Endothelial cell of umbilical vein (primary cell): ENCODE results near the gene ADGRG2. TPM values are rescaled to one million over a fixed set of nuclear protein-coding genes. Genes with fewer than 3 reads are reported as not detected.

Experiments used
- BruUV-seq: library from RNA; stranded (reverse); fragments of 400-500 nt; replicated peaks from 2 replicates; lab custom pipeline; 2021; lab: Mats Ljungman, UMichigan
- CTCF ChIA-PET: fragments of 300-600, 350-600 bp; sonication (Branson Sonifier 250); formaldehyde crosslinking; loops from one replicate; lab custom pipeline; 2021; ENCODE audit warnings: antibody characterized with exemption, inconsistent platforms; lab: Charles Lee
- POLR2A ChIA-PET: fragments of 300-600, 350-600 bp; sonication (Branson Sonifier 250); formaldehyde crosslinking; loops from one replicate; lab custom pipeline; 2021; ENCODE audit warnings: antibody characterized with exemption, inconsistent platforms; lab: Charles Lee
- DNase-seq: peaks from one replicate; pipeline ENCODE4 v3.0.0-alpha.2; 2011; ENCODE audit warnings: low read depth, low spot score
- FAIRE-seq: peaks from 2 replicates; lab custom pipeline; 2011; peaks lifted over from hg19 to GRCh38; lab: Jason Lieb, UNC
- H2AFZ ChIP-seq: 2 replicates; pipeline ENCODE4 v1.6.0; 2012; ENCODE audit warnings: low read depth, low read length, control low read depth, inconsistent platforms
- H3K27ac ChIP-seq: 2 replicates; pipeline ENCODE4 v1.5.1; 2011; ENCODE audit warnings: low read depth, mild to moderate bottlenecking, control low read depth, low read length, moderate library complexity; ENCODE audit not compliant: insufficient read depth
- H3K27me3 ChIP-seq, 2 experiments: 2 replicates each; pipeline versions ENCODE4 v1.6.0 to v1.6.1; 2011; ENCODE audit warnings: low read length in 2 of 2, mixed read lengths in 1 of 2; ENCODE audit not compliant: control insufficient read depth in 2 of 2, insufficient read depth in 2 of 2
- H3K36me3 ChIP-seq, 2 experiments: 2 replicates in 1 of 2; 3 replicates in 1 of 2; pipeline ENCODE4 v1.5.1; 2011; ENCODE audit warnings: low read length in 2 of 2, mild to moderate bottlenecking in 1 of 2, moderate library complexity in 1 of 2; ENCODE audit not compliant: control insufficient read depth in 2 of 2, insufficient read depth in 2 of 2; ENCODE audit errors: extremely low read depth in 1 of 2
- H3K4me1 ChIP-seq: 3 replicates; pipeline ENCODE4 v1.5.1; 2011; ENCODE audit warnings: mild to moderate bottlenecking, low read length; ENCODE audit not compliant: control insufficient read depth, insufficient read depth; ENCODE audit errors: extremely low read depth
- H3K4me2 ChIP-seq: 2 replicates; pipeline ENCODE4 v1.6.1; 2011; ENCODE audit warnings: low read length, control low read depth, mixed read lengths; ENCODE audit not compliant: insufficient read depth
- H3K4me3 ChIP-seq, 3 experiments: fragments of 200-600 bp in 1 of 3; sonication (generic), shearing (Covaris generic) in 1 of 3; replicated peaks in 1 of 3; 2 replicates each; pipeline ENCODE4 v1.5.1; 2011 to 2016; ENCODE audit warnings: control low read depth in 3 of 3, low read length in 3 of 3, mild to moderate bottlenecking in 2 of 3, inconsistent platforms in 1 of 3, low read depth in 1 of 3, moderate library complexity in 1 of 3; ENCODE audit not compliant: insufficient read depth in 1 of 3
- H3K79me2 ChIP-seq: 2 replicates; pipeline ENCODE4 v1.6.0; 2012; ENCODE audit warnings: low read length, inconsistent platforms; ENCODE audit not compliant: control insufficient read depth, insufficient read depth
- H3K9ac ChIP-seq: replicated peaks from 2 replicates; pipeline ENCODE3; 2011; ENCODE audit warnings: low read length, control low read depth; ENCODE audit not compliant: insufficient read depth; ENCODE audit errors: extremely low read depth
- H3K9me1 ChIP-seq: replicated peaks from 3 replicates; pipeline ENCODE4 v1.6.0; 2011; ENCODE audit warnings: mild to moderate bottlenecking, low read length; ENCODE audit not compliant: control insufficient read depth, insufficient read depth; ENCODE audit errors: extremely low read depth
- H3K9me3 ChIP-seq: replicated peaks from 2 replicates; pipeline ENCODE4 v1.5.1; 2012; ENCODE audit warnings: low read length, inconsistent platforms; ENCODE audit not compliant: control insufficient read depth, insufficient read depth
- H4K20me1 ChIP-seq: replicated peaks from 2 replicates; pipeline ENCODE3; 2011; ENCODE audit warnings: mild to moderate bottlenecking, low read length; ENCODE audit not compliant: control insufficient read depth, insufficient read depth; ENCODE audit errors: extremely low read depth
- CTCF ChIP-seq, 2 donors: IDR thresholded peaks; 1 replicate in 1 of 2; 2 replicates in 1 of 2; pipeline ENCODE4 v1.5.1; 2011; ENCODE audit warnings: low read length in 2 of 2, mild to moderate bottlenecking in 2 of 2, moderate library complexity in 2 of 2, control low read depth in 1 of 2, inconsistent platforms in 1 of 2, low read depth in 1 of 2; ENCODE audit not compliant: insufficient read depth in 1 of 2; ENCODE audit errors: extremely low read depth in 1 of 2
- EZH2 ChIP-seq: IDR thresholded peaks from 2 replicates; pipeline ENCODE4 v1.6.1; 2012; ENCODE audit warnings: borderline replicate concordance, low read depth, mild to moderate bottlenecking, moderate library complexity, low read length, inconsistent platforms; ENCODE audit not compliant: severe bottlenecking
- FOS ChIP-seq: IDR thresholded peaks from 2 replicates; pipeline ENCODE4 v1.6.1; 2011; ENCODE audit warnings: mild to moderate bottlenecking, low read length, moderate library complexity, borderline replicate concordance; ENCODE audit not compliant: insufficient read depth
- GATA2 ChIP-seq: IDR thresholded peaks from 2 replicates; pipeline ENCODE4 v1.7.0; 2011; ENCODE audit warnings: low read depth, mild to moderate bottlenecking, moderate library complexity, mixed read lengths, low read length; ENCODE audit not compliant: insufficient read length, insufficient read depth
- JUN ChIP-seq: IDR thresholded peaks from 2 replicates; pipeline ENCODE4 v1.6.1; 2011; ENCODE audit warnings: borderline replicate concordance, low read depth; ENCODE audit not compliant: insufficient read length, insufficient read depth
- MYC ChIP-seq: IDR thresholded peaks from one replicate; pipeline ENCODE4 v1.6.1; 2011; ENCODE audit warnings: mild to moderate bottlenecking, low read depth, low read length
- POLR2A ChIP-seq: IDR thresholded peaks from 2 replicates; pipeline ENCODE4 v1.6.1; 2012; ENCODE audit warnings: low read depth, mild to moderate bottlenecking, control low read depth, low read length
- POLR2AphosphoS5 ChIP-seq: IDR thresholded peaks from 2 replicates; pipeline ENCODE4 v1.6.1; 2012; ENCODE audit warnings: low read depth, mild to moderate bottlenecking, control low read depth, low read length, moderate library complexity; ENCODE audit not compliant: insufficient read depth
- dilution Hi-C: fragments of 300-500 bp; cut with MboI; formaldehyde crosslinking; loops from one replicate; pipeline ENCODE4 v1.15.0; 2019; ENCODE audit warnings: low sequenced_read_pairs; ENCODE audit not compliant: extremely low pct_ligation_motif_present
- intact Hi-C: fragments of 100-400 bp; cut with micrococcal nuclease; formaldehyde crosslinking; loops from one replicate; pipeline ENCODE4 v1.10.0; 2022
- polyA plus RNA-seq, 4 experiments: library from polyadenylated mRNA; depleted of rRNA in 3 of 4; stranded (reverse) in 3 of 4; unstranded in 1 of 4; fragments of >200 nt; gene quantifications; 2 replicates each; pipeline versions ENCODE4 v1.2.1 to v1.2.3, GENCODE V29; 2011 to 2012; ENCODE audit warnings: missing spikeins in 1 of 4
- total RNA-seq: library from RNA; stranded (reverse); gene quantifications from 2 replicates; pipeline ENCODE4 v1.2.3, GENCODE V29; 2021
- TF ChIP-seq, protein P1 (sequence below): IDR thresholded peaks from 2 replicates; pipeline ENCODE4 v1.6.1; 2011; ENCODE audit not compliant: insufficient read depth, insufficient read length

The ADGRG2 gene
- total and polyA plus RNA-seq, 2 donors (not counting 3 experiments of a cell fraction or from before 2014, with no cell fraction given), result not detected

DNA sequence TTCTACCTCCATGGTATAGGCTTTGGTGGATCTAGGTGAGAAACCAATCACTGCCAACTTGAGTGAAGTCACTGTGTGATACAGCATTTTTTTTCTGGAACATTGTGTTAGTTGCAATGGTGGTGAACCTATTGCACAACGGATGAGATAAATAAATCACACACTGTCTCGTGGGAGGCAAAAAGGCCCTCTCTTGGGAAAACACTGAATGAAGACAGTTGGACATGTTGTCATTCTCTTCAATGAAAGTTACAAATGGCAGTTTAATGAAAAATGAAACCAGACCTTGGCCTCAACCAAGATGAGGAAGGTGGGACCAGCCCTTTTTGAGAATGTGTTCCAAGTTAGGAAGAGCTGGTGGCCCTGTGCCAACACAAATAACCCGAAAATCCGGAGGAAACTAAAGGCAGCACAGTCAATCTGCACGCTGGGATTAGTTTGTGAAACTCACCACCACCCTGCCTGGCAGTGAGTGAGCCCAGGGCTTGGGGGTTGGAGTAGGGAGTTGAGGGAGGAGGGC lies 5.4 kb upstream of the ADGRG2 start:
- dilution Hi-C loops (no loop called here), intact Hi-C loops (no loop called here)
- Histone ChIP-seq H4K20me1 (no peaks in the 10 kb centered on the region), H3K9me1 (no peaks in the 10 kb centered on the region), H3K36me3 (no peaks in the 10 kb centered on the region), H3K79me2 (no peaks in the 10 kb centered on the region), H3K27ac (no peak overlapping the region), H2AFZ (no peak overlapping the region), H3K9me3 (no peaks in the 10 kb centered on the region), H3K4me1 (no peaks in the 10 kb centered on the region), H3K4me3 (no peak overlapping the region), H3K4me2 (no peak overlapping the region), H3K9ac (no peak overlapping the region), H3K27me3 (peaks cover 9 to 12% of the 10 kb centered on the region in 2 experiments)
- TF ChIP-seq, protein P1, sequence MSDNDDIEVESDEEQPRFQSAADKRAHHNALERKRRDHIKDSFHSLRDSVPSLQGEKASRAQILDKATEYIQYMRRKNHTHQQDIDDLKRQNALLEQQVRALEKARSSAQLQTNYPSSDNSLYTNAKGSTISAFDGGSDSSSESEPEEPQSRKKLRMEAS, result no peak
- TF ChIP-seq CTCF (IDR thresholded peaks at IDR 0.05; ENCODE audit: extremely low read depth in 1 of 2, insufficient read depth in 1 of 2, low read depth in 1 of 2, low read length in 2 of 2) (no peak), MYC (no peak), POLR2A (no peak), POLR2AphosphoS5 (no peak), GATA2 (no peak), EZH2 (no peak), JUN (no peak), FOS (no peak)
- POLR2A ChIA-PET, result no interaction called here
- DNase-seq (peak; percentile 3), FAIRE-seq (no peak)
- BruUV-seq, result no TSS peak
- CTCF ChIA-PET, result no interaction called here
